Activated CD4-positive, alpha-beta T cell treated with anti-CD3 and anti-CD28 coated beads, Interleukin-2, amount 10 ng/mL, durations not matched to agents 7 days and 5 days (primary cell): Measurements from ENCODE around the gene MRTFB. TPM values are rescaled to one million over a fixed set of nuclear protein-coding genes. Genes with fewer than 3 reads are reported as not detected.
A peak's percentile ranks its signal among the peaks of the same experiment; 100 is the strongest.

ENCODE experiments used
- CTCF ChIA-PET: fragments of 350-600 bp; sonication (Branson Sonifier 250); formaldehyde crosslinking; loops from one replicate; lab custom pipeline; 2021; ENCODE audit warnings: antibody characterized with exemption; lab: Charles Lee
- POLR2A ChIA-PET: fragments of 350-600 bp; sonication (Branson Sonifier 250); formaldehyde crosslinking; loops from one replicate; lab custom pipeline; 2021; ENCODE audit warnings: antibody characterized with exemption; lab: Charles Lee
- DNase-seq: peaks from one replicate; pipeline ENCODE4 v3.0.0-alpha.2; 2020
- H3K27ac Mint-ChIP-seq: one replicate; pipeline ENCODE4 v1.8.0; 2021; ENCODE audit warnings: mild to moderate bottlenecking, moderate library complexity, mixed read lengths
- H3K27me3 Mint-ChIP-seq: one replicate; pipeline ENCODE4 v1.8.0; 2021; ENCODE audit warnings: mixed read lengths
- H3K36me3 Mint-ChIP-seq: one replicate; pipeline ENCODE4 v1.8.0; 2021; ENCODE audit warnings: low read depth, mixed read lengths
- H3K4me1 Mint-ChIP-seq: one replicate; pipeline ENCODE4 v1.8.0; 2021; ENCODE audit warnings: mixed read lengths
- H3K4me3 Mint-ChIP-seq: one replicate; pipeline ENCODE4 v1.8.0; 2021; ENCODE audit warnings: mild to moderate bottlenecking, moderate library complexity, mixed read lengths
- H3K9me3 Mint-ChIP-seq: one replicate; pipeline ENCODE4 v1.8.0; 2021; ENCODE audit warnings: mixed read lengths
- total RNA-seq, 2 experiments: library from RNA; stranded (reverse); gene quantifications; one replicate each; pipeline ENCODE4 v1.2.3, GENCODE V29; 2021

MRTFB gene
- total RNA-seq, 2 experiments from 2014 or later = 17.7 to 21.2 TPM

- Mint-ChIP-seq H3K4me3 (no peak overlapping the region), H3K9me3 (no peaks in the 10 kb centered on the region), H3K4me1 (peaks cover 49% of the 10 kb centered on the region), H3K36me3 (peaks cover 1% of the 10 kb centered on the region), H3K27me3 (no peaks in the 10 kb centered on the region), H3K27ac (no peak overlapping the region)
- no peak for DNase-seq
- CTCF ChIA-PET = interaction anchor here (0.9 kb wide), 1 partner anchor 133 kb away, joined by 3 read pairs; no protein-coding TSS in a partner anchor
- POLR2A ChIA-PET = no interaction called here
These were observed 123.6 kb downstream of the MRTFB start for GRCh38 chr16:14194721-14195120.

- Mint-ChIP-seq H3K4me1 (peaks cover 41% of the 10 kb centered on the region), H3K27me3 (no peaks in the 10 kb centered on the region), H3K36me3 (peaks cover 1% of the 10 kb centered on the region), H3K4me3 (no peak overlapping the region), H3K27ac (no peak overlapping the region), H3K9me3 (no peaks in the 10 kb centered on the region)
- DNase-seq = no peak
- ChIA-PET CTCF (interaction anchor here (1.8 kb wide), 1 partner anchor 10 kb away, joined by 5 read pairs; no protein-coding TSS in a partner anchor), POLR2A (interaction anchor here (1.0 kb wide), 1 partner anchor 9 kb away, joined by 3 read pairs; no protein-coding TSS in a partner anchor)
These were observed 124.9 kb downstream of the MRTFB start for GRCh38 chr16:14196011-14196410.

- H3K9me3 Mint-ChIP-seq = no peaks in the 10 kb centered on the region
- CTCF ChIA-PET = interaction anchor here (1.8 kb wide), 1 partner anchor 11 kb away, joined by 5 read pairs; no protein-coding TSS in a partner anchor
- H3K36me3 Mint-ChIP-seq = peaks cover 1% of the 10 kb centered on the region
- H3K4me1 Mint-ChIP-seq = peaks cover 40% of the 10 kb centered on the region
- POLR2A ChIA-PET = interaction anchor here (1.0 kb wide), 1 partner anchor 10 kb away, joined by 3 read pairs; no protein-coding TSS in a partner anchor
- no peaks in the 10 kb centered on the region for H3K27me3 Mint-ChIP-seq
- H3K27ac Mint-ChIP-seq = peak overlapping the region; percentile 43
- no peak overlapping the region for H3K4me3 Mint-ChIP-seq
- DNase-seq = no peak
These were observed 125.4 kb downstream of the MRTFB start for GRCh38 chr16:14196539-14196938.

GRCh38 chr16:14198012-14198411, 126.9 kb downstream of the MRTFB start:
- Mint-ChIP-seq H3K4me1 (peaks cover 39% of the 10 kb centered on the region), H3K9me3 (no peaks in the 10 kb centered on the region), H3K4me3 (no peak overlapping the region), H3K36me3 (peaks cover 1% of the 10 kb centered on the region), H3K27me3 (no peaks in the 10 kb centered on the region), H3K27ac (no peak overlapping the region)
- ChIA-PET POLR2A (no interaction called here), CTCF (no interaction called here)
- no peak for DNase-seq

- Mint-ChIP-seq H3K4me1 (peaks cover 36% of the 10 kb centered on the region), H3K27me3 (no peaks in the 10 kb centered on the region), H3K27ac (no peak overlapping the region), H3K36me3 (peaks cover 1% of the 10 kb centered on the region), H3K4me3 (no peak overlapping the region), H3K9me3 (no peaks in the 10 kb centered on the region)
- no peak for DNase-seq
- ChIA-PET POLR2A (no interaction called here), CTCF (no interaction called here)
These were observed 127.5 kb downstream of the MRTFB start for GRCh38 chr16:14198572-14198971.

- CTCF ChIA-PET = no interaction called here
These were observed 128.1 kb downstream of the MRTFB start for GRCh38 chr16:14199199-14199598.

GRCh38 chr16:14199624-14200023, 128.5 kb downstream of the MRTFB start:
- DNase-seq = no peak
- Mint-ChIP-seq H3K9me3 (no peaks in the 10 kb centered on the region), H3K27ac (no peak overlapping the region), H3K27me3 (no peaks in the 10 kb centered on the region), H3K36me3 (no peaks in the 10 kb centered on the region), H3K4me1 (peaks cover 30% of the 10 kb centered on the region), H3K4me3 (no peak overlapping the region)
- ChIA-PET CTCF (no interaction called here), POLR2A (interaction anchor here (0.5 kb wide), 1 partner anchor 277 kb away, joined by 3 read pairs; no protein-coding TSS in a partner anchor)

More at GRCh38 chr16:14199199-14199598, 128.1 kb downstream of the MRTFB start:
- POLR2A ChIA-PET = no interaction called here
- Mint-ChIP-seq H3K27ac (no peak overlapping the region), H3K4me3 (no peak overlapping the region), H3K4me1 (peaks cover 31% of the 10 kb centered on the region), H3K36me3 (no peaks in the 10 kb centered on the region), H3K27me3 (no peaks in the 10 kb centered on the region), H3K9me3 (no peaks in the 10 kb centered on the region)
- DNase-seq = no peak

- Mint-ChIP-seq H3K27ac (no peak overlapping the region), H3K4me1 (peaks cover 14% of the 10 kb centered on the region), H3K27me3 (no peaks in the 10 kb centered on the region), H3K36me3 (no peaks in the 10 kb centered on the region), H3K4me3 (no peak overlapping the region), H3K9me3 (no peaks in the 10 kb centered on the region)
- CTCF ChIA-PET = interaction anchor here (1.3 kb wide), 1 partner anchor 17 kb away, joined by 4 read pairs; no protein-coding TSS in a partner anchor
- DNase-seq = no peak
- POLR2A ChIA-PET = no interaction called here
These were observed 131.0 kb downstream of the MRTFB start for GRCh38 chr16:14202095-14202494.

GRCh38 chr16:14202697-14203096, 131.6 kb downstream of the MRTFB start:
- H3K4me3 Mint-ChIP-seq = no peak overlapping the region
- CTCF ChIA-PET = no interaction called here
- H3K36me3 Mint-ChIP-seq = no peaks in the 10 kb centered on the region
- H3K27ac Mint-ChIP-seq = no peak overlapping the region
- POLR2A ChIA-PET = no interaction called here
- DNase-seq = no peak
- no peaks in the 10 kb centered on the region for H3K9me3 Mint-ChIP-seq
- peaks cover 11% of the 10 kb centered on the region for H3K4me1 Mint-ChIP-seq
- H3K27me3 Mint-ChIP-seq = no peaks in the 10 kb centered on the region

- peaks cover 11% of the 10 kb centered on the region for H3K4me1 Mint-ChIP-seq
- POLR2A ChIA-PET = no interaction called here
- H3K9me3 Mint-ChIP-seq = no peaks in the 10 kb centered on the region
- H3K36me3 Mint-ChIP-seq = no peaks in the 10 kb centered on the region
- H3K27ac Mint-ChIP-seq = no peak overlapping the region
- DNase-seq = no peak
- H3K4me3 Mint-ChIP-seq = no peak overlapping the region
- CTCF ChIA-PET = no interaction called here
- H3K27me3 Mint-ChIP-seq = no peaks in the 10 kb centered on the region
These were observed 132.0 kb downstream of the MRTFB start for GRCh38 chr16:14203166-14203565.

GRCh38 chr16:14205666-14206065, 134.5 kb downstream of the MRTFB start:
- no peaks in the 10 kb centered on the region for H3K36me3 Mint-ChIP-seq
- no peak overlapping the region for H3K27ac Mint-ChIP-seq
- no peaks in the 10 kb centered on the region for H3K27me3 Mint-ChIP-seq
- no peak overlapping the region for H3K4me3 Mint-ChIP-seq
- H3K4me1 Mint-ChIP-seq = peaks cover 11% of the 10 kb centered on the region
- CTCF ChIA-PET = no interaction called here
- H3K9me3 Mint-ChIP-seq = no peaks in the 10 kb centered on the region
- POLR2A ChIA-PET = no interaction called here
- DNase-seq = no peak

GRCh38 chr16:14211856-14212543, 140.9 kb downstream of the MRTFB start:
- H3K4me1 Mint-ChIP-seq = no peaks in the 10 kb centered on the region
- H3K27me3 Mint-ChIP-seq = no peaks in the 10 kb centered on the region
- peaks cover 6% of the 10 kb centered on the region for H3K36me3 Mint-ChIP-seq
- no peak overlapping the region for H3K4me3 Mint-ChIP-seq
- POLR2A ChIA-PET = no interaction called here
- no peak overlapping the region for H3K27ac Mint-ChIP-seq
- CTCF ChIA-PET = no interaction called here
- no peak for DNase-seq
- no peaks in the 10 kb centered on the region for H3K9me3 Mint-ChIP-seq

GRCh38 chr16:14215941-14216340, 144.8 kb downstream of the MRTFB start:
- H3K27me3 Mint-ChIP-seq = no peaks in the 10 kb centered on the region
- H3K4me1 Mint-ChIP-seq = no peaks in the 10 kb centered on the region
- no peaks in the 10 kb centered on the region for H3K9me3 Mint-ChIP-seq
- ChIA-PET CTCF (no interaction called here), POLR2A (no interaction called here)
- no peak for DNase-seq
- no peak overlapping the region for H3K27ac Mint-ChIP-seq
- peaks cover 11% of the 10 kb centered on the region for H3K36me3 Mint-ChIP-seq
- H3K4me3 Mint-ChIP-seq = no peak overlapping the region
